OCI-LY3 (cell line): ENCODE data around the gene NEUROD2.

Experiments used
- H2AFZ ChIP-seq: fragments of 200-600, 300-600 bp; shearing (Covaris generic); 2 replicates; pipeline ENCODE4 v1.6.0; 2014; ENCODE audit warnings: antibody characterized with exemption, low read depth, low read length
- H3K27ac ChIP-seq: fragments of 200-600, 300-600 bp; sonication (generic); 2 replicates; pipeline ENCODE4 v1.5.1; 2014; ENCODE audit warnings: mild to moderate bottlenecking, low read length, moderate library complexity, mixed read lengths
- H3K27me3 ChIP-seq: fragments of 200-600, 300-600 bp; sonication (generic); 2 replicates; pipeline ENCODE4 v1.6.1; 2014; ENCODE audit warnings: low read depth, low read length, mixed read lengths
- H3K36me3 ChIP-seq: fragments of 200-600, 300-600 bp; sonication (generic); replicated peaks from 2 replicates; pipeline ENCODE3; 2014; ENCODE audit warnings: low read depth, low read length, mixed read lengths
- H3K4me1 ChIP-seq: fragments of 300-600, 200-600 bp; sonication (generic); 2 replicates; pipeline ENCODE4 v1.6.1; 2014; ENCODE audit warnings: low read length, mixed read lengths
- H3K4me2 ChIP-seq: fragments of 200-600, 300-600 bp; sonication (generic); 2 replicates; pipeline ENCODE4 v1.6.1; 2014; ENCODE audit warnings: low read length, mixed read lengths
- H3K4me3 ChIP-seq: fragments of 300-600, 200-600 bp; sonication (generic); 2 replicates; pipeline ENCODE4 v1.5.1; 2014; ENCODE audit warnings: antibody characterized with exemption, mild to moderate bottlenecking, low read length, moderate library complexity
- H3K79me2 ChIP-seq: fragments of 300-600, 200-600 bp; shearing (Covaris generic); 2 replicates; pipeline ENCODE4 v1.6.1; 2014; ENCODE audit warnings: mild to moderate bottlenecking, low read length, mixed read lengths
- H3K9ac ChIP-seq: fragments of 300-600, 200-600 bp; shearing (Covaris generic); 2 replicates; pipeline ENCODE4 v1.6.0; 2014; ENCODE audit warnings: mild to moderate bottlenecking, low read length, moderate library complexity
- H3K9me3 ChIP-seq: fragments of 200-600, 300-600 bp; shearing (Covaris generic); 2 replicates; pipeline ENCODE4 v1.6.1; 2014; ENCODE audit warnings: low read length, mixed read lengths; ENCODE audit not compliant: insufficient read depth
- H4K20me1 ChIP-seq: fragments of 200-600, 300-600 bp; sonication (generic); 2 replicates; pipeline ENCODE4 v1.6.1; 2016; ENCODE audit warnings: low read length, mixed read lengths; ENCODE audit not compliant: insufficient read depth
- CTCF ChIP-seq: fragments of 200-600, 300-600 bp; sonication (generic); IDR thresholded peaks from 2 replicates; pipeline ENCODE4 v1.5.1; 2014; ENCODE audit warnings: antibody characterized with exemption, low read length, low read depth
- EZH2phosphoT487 ChIP-seq: fragments of 200-600 bp; shearing (Covaris generic); IDR thresholded peaks from 2 replicates; pipeline ENCODE4 v1.6.1; 2018; ENCODE audit warnings: antibody characterized with exemption, mixed run types, low read depth

Gene NEUROD2

GRCh38 chr17:39581071-39581758 lies 26.5 kb downstream of the NEUROD2 start:
- TF ChIP-seq EZH2phosphoT487 (no peak), CTCF (no peak)
- H3K27ac ChIP-seq: no peak overlapping the region
- H3K36me3 ChIP-seq: no peaks in the 10 kb centered on the region
- H3K79me2 ChIP-seq: no peaks in the 10 kb centered on the region
- H2AFZ ChIP-seq: no peak overlapping the region
- no peaks in the 10 kb centered on the region for H3K9me3 ChIP-seq
- H3K27me3 ChIP-seq: no peaks in the 10 kb centered on the region
- H3K9ac ChIP-seq: no peak overlapping the region
- H3K4me3 ChIP-seq: no peak overlapping the region
- H4K20me1 ChIP-seq: no peaks in the 10 kb centered on the region
- no peak overlapping the region for H3K4me2 ChIP-seq
- H3K4me1 ChIP-seq: no peaks in the 10 kb centered on the region

DNA sequence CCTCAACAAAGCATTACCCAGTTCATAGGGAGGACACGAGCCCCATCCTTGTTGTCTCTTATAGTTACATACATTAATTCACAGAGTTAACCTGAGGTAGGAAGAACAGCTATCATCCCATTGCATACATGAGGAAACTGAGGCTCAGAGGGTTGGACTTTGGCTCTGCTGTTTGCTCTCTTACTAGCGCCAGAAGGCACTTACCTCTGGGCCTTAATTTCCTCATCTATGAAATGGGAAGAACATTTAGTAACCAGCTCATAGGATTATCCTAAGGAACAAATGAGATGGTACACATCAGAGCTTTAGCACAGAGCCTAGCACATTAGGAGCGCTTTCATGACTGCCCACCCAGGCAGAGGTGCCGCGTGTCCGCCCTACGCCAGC lies 27.6 kb downstream of the NEUROD2 start:
- no peak overlapping the region for H3K27ac ChIP-seq
- TF ChIP-seq EZH2phosphoT487 (no peak), CTCF (no peak)
- H3K9me3 ChIP-seq: no peaks in the 10 kb centered on the region
- no peaks in the 10 kb centered on the region for H3K27me3 ChIP-seq
- no peaks in the 10 kb centered on the region for H3K4me1 ChIP-seq
- no peaks in the 10 kb centered on the region for H3K36me3 ChIP-seq
- no peak overlapping the region for H2AFZ ChIP-seq
- no peaks in the 10 kb centered on the region for H4K20me1 ChIP-seq
- H3K9ac ChIP-seq: no peak overlapping the region
- H3K4me3 ChIP-seq: no peak overlapping the region
- no peaks in the 10 kb centered on the region for H3K79me2 ChIP-seq
- H3K4me2 ChIP-seq: no peak overlapping the region

DNA sequence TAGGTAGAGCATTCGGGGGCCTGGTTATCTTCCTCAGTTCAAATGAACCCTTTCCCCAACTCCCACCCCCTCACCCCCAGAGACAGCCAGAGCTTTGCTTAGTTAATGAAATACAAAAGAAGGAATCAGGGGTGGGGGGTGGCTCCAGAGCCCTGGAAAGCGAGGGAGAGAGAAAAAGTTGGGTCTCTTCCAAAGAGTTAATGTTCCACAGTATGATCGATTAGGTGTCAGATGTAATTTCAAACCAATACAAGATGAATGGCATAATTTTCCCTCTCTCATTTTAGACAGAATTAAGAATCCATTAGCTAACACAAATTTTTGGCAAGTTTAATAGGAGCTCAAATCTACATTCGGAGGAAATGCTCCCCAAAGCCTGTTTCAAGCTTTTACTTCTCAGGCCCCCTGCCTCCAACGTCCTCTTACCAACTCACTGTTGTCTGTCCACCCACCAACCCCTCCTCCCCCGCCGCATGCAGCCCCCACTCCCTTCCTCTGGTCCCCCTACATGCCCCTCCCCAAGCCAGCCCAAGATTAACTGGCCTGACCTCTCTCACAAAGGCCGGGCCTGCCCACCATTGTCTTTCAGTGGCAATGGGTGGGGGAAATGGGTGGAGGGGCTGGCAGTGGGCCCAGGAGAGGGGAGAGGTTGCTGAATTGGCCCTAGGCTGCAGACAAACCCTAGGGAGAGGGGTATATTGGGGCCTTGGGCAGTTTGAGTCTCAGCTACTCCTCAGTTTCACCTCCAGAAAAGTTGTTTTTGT lies 28.2 kb downstream of the NEUROD2 start:
- no peaks in the 10 kb centered on the region for H3K4me1 ChIP-seq
- no peak overlapping the region for H3K27ac ChIP-seq
- no peak overlapping the region for H3K4me3 ChIP-seq
- H3K9me3 ChIP-seq: no peaks in the 10 kb centered on the region
- no peak overlapping the region for H3K4me2 ChIP-seq
- H2AFZ ChIP-seq: no peak overlapping the region
- H3K9ac ChIP-seq: no peak overlapping the region
- no peaks in the 10 kb centered on the region for H3K36me3 ChIP-seq
- no peaks in the 10 kb centered on the region for H3K27me3 ChIP-seq
- no peaks in the 10 kb centered on the region for H4K20me1 ChIP-seq
- H3K79me2 ChIP-seq: no peaks in the 10 kb centered on the region
- TF ChIP-seq CTCF (no peak), EZH2phosphoT487 (no peak)

DNA sequence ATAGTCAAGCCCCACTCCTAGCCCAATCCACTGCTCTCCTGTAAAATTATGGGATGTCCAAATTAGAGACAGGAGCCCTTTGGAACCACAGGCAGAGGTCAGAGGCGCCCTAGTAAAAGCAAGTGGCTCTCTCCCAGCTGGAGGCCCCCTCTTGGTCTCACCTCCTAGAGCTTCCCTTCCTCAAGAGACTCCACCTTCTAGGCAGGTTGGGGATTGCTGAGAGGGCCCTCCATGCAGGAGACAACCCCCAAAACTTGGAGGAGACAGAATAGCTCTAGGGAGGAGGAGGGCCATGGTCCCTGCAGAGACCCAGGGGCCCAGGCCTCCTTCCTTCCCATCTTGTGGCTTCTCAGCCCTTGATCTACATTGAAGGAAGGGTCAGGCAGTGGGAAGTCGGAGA lies 29.4 kb downstream of the NEUROD2 start:
- no peaks in the 10 kb centered on the region for H3K4me1 ChIP-seq
- H3K9me3 ChIP-seq: no peaks in the 10 kb centered on the region
- H3K4me3 ChIP-seq: no peak overlapping the region
- no peak overlapping the region for H2AFZ ChIP-seq
- no peaks in the 10 kb centered on the region for H3K79me2 ChIP-seq
- H3K9ac ChIP-seq: no peak overlapping the region
- no peaks in the 10 kb centered on the region for H3K36me3 ChIP-seq
- no peaks in the 10 kb centered on the region for H3K27me3 ChIP-seq
- no peaks in the 10 kb centered on the region for H4K20me1 ChIP-seq
- no peak for TF ChIP-seq CTCF
- no peak for TF ChIP-seq EZH2phosphoT487
- no peak overlapping the region for H3K27ac ChIP-seq
- H3K4me2 ChIP-seq: no peak overlapping the region
